ENCODE data around the gene RIOK1.

RIOK1 gene

DNA sequence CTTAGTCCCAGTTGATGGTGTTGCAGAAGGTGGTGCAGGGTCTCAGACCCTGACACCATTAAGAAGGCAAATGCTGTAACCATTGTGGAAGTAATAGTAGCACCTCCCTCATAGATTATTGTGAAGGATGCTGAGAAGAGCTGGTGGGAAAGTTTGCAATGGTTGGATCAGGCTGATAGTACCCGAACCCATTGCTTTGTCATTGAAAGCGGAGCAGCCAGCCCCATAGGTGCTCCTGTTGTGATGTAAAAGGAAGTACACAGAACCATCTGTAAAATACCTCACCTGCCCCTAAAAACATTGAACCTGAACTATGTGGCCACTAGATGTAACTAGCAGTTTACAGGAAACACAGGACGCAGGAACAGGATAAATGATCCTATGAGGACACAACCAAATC lies 31.5 kb downstream of the RIOK1 start:
- Mint-ChIP-seq H3K9me3 (ENCODE audit: low read depth) (no peaks in the 10 kb centered on the region), H3K27me3 (no peaks in the 10 kb centered on the region), H3K27ac (no peak overlapping the region), H3K36me3 (peaks cover 19% of the 10 kb centered on the region), H3K4me1 (ENCODE audit: low read depth) (peaks cover 2% of the 10 kb centered on the region), H3K4me3 (no peak overlapping the region)

DNA sequence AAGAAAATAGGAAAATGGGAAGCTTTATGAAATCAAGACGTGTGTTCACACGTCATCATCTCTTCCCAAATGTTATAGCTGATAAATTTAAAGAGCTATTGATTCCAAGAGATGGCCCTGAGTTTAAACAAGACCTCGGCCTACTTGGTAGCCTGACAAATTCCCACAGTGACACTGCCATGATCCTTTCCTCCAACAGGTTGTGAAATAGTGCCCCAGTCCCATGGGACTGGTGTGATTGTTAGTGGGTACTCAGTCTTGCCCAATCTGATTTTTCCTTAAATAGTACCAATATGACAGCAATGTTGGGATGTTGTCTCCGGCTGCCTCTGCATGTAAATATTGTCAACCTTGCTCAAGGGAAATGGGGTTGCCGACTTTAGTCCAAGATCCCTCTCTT lies 34.5 kb downstream of the RIOK1 start:
- Mint-ChIP-seq H3K4me3 (no peak overlapping the region), H3K27me3 (no peaks in the 10 kb centered on the region), H3K9me3 (ENCODE audit: low read depth) (no peaks in the 10 kb centered on the region), H3K27ac (no peak overlapping the region), H3K4me1 (ENCODE audit: low read depth) (no peaks in the 10 kb centered on the region), H3K36me3 (peaks cover 6% of the 10 kb centered on the region)

DNA sequence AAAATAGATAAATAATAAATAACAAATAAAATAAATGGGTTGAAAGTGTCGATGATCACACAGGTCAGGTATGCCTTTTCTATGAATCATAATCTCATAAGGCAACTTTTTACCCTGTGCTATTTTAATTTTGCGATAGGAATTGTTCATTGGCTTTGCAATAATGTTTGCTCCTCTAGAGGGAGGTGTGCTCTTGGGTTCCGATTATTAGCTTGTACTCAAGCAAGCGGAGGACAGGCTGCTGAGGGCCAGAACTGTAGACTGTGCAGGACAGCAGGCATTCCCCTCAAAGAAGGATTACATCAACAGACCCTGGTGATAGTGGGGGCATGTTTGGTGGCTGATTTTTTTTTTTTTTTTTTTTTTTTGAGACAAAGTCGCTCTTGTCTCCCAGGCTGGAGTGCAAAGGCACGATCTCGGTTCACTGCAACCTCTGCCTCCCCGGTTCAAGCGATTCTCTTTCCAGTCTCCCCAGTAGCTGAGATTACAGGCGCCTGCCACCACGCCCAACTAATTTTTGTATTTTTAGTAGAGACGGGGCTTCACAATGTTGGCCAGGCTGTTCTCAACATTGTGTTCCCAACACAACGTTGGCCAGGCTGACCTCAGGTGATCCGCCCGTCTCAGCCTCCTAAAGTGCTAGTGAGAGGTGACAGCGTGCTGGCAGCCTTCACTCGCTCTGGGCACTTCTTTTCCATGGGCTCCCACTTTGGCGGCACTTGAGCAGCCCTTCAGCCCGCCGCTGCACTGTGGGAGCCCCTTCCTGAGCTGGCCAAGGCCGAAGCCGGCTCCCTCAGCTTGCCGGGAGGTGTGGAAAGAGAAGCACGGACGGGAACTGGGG lies 35.6 kb downstream of the RIOK1 start:
- Mint-ChIP-seq H3K36me3 (peaks cover 3% of the 10 kb centered on the region), H3K4me3 (no peak overlapping the region), H3K27me3 (no peaks in the 10 kb centered on the region), H3K27ac (no peak overlapping the region), H3K4me1 (ENCODE audit: low read depth) (no peaks in the 10 kb centered on the region), H3K9me3 (ENCODE audit: low read depth) (no peaks in the 10 kb centered on the region)

DNA sequence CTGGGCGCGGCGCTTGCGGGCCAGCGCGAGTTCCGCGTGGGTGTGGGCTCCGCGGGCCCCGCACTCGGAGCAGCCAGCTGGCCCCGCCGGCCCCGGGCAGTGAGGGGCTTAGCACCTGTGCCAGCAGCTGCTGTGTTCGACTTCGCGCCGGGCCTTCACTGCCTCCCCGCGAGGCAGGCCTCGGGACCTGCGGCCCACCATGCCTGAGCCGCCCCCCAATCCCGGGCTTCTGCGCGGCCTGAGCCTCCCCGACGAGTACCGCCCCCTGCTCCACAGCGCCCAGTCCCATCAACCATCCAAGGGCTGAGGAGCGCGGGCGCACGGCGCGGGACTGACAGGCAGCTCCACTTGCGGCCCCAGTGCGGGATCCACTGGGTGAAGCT lies 36.2 kb downstream of the RIOK1 start:
- H3K27ac Mint-ChIP-seq, result no peak overlapping the region

DNA sequence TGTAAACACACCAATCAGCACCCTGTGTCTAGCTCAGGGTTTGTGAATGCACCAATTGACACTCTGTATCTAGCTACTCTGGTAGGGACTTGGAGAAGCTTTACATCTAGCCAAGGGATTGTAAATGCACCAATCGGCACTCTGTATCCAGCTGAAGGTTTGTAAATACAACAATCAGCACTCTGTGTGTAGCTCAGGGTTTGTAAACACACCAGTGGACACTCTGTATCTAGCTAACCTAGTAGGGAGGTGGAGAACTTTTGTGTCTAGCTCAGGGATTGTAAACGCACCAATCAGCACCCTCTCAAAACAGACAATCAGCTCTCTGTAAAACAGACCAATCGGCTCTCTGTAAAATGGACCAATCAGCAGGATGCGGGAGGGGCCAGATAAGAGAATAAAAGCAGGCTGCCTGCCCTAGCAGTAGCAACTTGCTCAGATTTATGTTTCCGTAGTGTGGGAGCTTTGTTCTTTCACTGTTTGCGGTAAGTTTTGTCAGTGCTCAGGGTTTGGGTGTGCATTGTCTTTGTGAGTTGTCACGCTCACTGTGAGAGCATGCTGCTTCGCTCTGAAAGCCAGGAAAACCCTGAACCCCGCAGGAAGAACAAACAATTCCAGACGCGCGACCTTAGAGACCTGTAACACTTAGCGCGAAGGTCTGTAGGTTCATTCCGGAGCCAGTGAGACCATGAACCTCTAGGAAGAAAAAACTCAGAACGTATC lies 37.0 kb downstream of the RIOK1 start:
- peaks cover 3% of the 10 kb centered on the region for H3K36me3 Mint-ChIP-seq
- no peaks in the 10 kb centered on the region for H3K27me3 Mint-ChIP-seq
- H3K27ac Mint-ChIP-seq, result no peak overlapping the region
- H3K9me3 Mint-ChIP-seq (ENCODE audit: low read depth), result no peaks in the 10 kb centered on the region
- H3K4me3 Mint-ChIP-seq, result no peak overlapping the region
- H3K4me1 Mint-ChIP-seq (ENCODE audit: low read depth), result no peaks in the 10 kb centered on the region

More for the DNA sequence above, 36.2 kb downstream of the RIOK1 start:
- Mint-ChIP-seq H3K36me3 (peaks cover 3% of the 10 kb centered on the region), H3K4me3 (no peak overlapping the region), H3K9me3 (ENCODE audit: low read depth) (no peaks in the 10 kb centered on the region), H3K4me1 (ENCODE audit: low read depth) (no peaks in the 10 kb centered on the region), H3K27me3 (no peaks in the 10 kb centered on the region)

DNA sequence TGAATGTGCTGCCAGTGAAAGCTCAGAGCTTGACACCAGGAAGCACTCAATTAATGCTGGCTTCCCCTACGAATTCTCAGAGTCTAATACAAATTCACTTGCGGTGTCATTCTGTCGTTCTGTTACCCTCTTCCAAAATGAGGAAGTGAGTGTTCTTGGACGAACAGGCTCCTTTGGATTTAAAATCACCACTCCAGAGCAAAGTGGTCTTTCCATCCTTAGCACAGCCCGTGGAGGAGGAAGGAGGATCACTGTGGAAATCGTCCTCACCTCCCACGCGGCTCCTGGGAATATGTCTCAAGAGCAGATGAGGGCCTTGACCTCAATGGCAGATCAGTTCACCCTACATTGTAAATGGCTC lies 41.7 kb downstream of the RIOK1 start:
- Mint-ChIP-seq H3K36me3 (peaks cover 4% of the 10 kb centered on the region), H3K4me1 (ENCODE audit: low read depth) (no peaks in the 10 kb centered on the region), H3K27ac (no peak overlapping the region), H3K4me3 (no peak overlapping the region), H3K27me3 (no peaks in the 10 kb centered on the region), H3K9me3 (ENCODE audit: low read depth) (peaks cover 4% of the 10 kb centered on the region)

DNA sequence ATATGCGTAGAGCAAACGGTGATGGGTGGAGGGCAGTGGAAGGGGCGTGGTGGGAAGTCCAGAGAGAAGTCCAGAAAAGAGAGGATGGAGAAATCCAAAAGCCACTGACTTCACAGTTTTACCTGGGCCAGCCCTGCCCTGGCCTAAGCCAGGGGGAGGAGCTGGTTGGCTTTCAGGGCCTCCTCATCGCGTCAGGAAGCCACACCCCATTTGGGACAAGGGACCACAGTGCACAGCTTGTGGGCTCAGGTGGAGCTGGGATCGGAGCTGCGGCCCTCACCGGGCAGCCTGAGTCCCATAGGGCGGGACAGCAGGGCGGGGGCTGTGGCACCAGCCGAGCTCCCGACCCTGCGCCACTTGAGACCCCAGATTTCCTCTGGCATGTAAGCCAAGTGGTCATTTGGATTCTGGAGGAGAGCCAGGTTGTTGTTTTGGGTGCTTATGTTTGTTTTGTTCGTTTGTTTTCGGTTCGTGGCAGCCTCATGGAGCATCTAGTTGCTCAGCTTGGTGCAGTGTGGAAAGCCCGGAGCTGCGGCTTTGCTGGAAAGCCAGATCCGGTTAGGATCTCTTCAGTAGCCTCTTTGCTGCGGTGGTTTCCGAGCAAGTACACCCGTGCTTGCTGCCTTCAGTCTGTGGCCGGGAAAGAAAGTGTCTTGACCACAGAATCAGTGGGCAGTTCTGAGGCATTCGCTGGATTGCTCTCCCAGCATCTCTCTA lies 42.2 kb downstream of the RIOK1 start:
- H3K4me1 Mint-ChIP-seq (ENCODE audit: low read depth), result no peaks in the 10 kb centered on the region
- H3K27me3 Mint-ChIP-seq, result no peaks in the 10 kb centered on the region
- peaks cover 4% of the 10 kb centered on the region for H3K9me3 Mint-ChIP-seq (ENCODE audit: low read depth)
- H3K36me3 Mint-ChIP-seq, result peaks cover 4% of the 10 kb centered on the region
- no peak overlapping the region for H3K27ac Mint-ChIP-seq
- no peak overlapping the region for H3K4me3 Mint-ChIP-seq

DNA sequence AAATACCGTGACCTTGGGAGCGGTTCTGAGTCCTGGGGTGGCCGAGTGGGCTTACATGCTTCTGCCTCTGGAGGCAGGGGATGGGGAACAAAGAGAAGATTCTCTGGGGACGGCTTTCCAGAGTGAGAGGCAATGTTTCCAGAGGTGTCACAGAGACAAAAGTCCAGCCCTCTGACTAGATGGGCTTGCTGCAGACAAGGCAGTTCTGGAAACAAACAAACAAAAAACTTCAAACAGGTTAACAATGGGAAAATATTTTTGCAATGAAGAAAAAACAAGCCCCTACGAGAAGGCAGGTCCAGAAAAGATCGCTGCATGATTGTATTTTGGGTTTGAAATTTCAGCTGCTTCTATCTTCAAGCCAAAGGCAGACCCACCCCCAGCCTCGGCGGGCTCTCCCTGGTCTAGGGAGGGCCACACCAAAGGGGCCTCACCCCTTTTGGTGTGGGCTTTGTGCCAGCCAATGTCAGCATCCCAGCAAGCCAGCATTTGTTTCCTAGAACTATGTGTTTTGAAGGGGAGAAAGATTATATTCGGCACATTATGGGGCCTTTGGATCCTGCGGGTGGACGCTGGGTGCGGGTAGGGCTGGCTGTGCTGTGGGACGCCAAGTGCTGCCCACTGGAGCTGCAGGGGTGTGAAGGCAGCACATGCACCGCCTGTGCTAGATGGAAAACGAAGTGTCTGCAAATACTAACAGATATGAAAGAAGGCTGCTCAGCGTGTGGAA lies 42.9 kb downstream of the RIOK1 start:
- Mint-ChIP-seq H3K4me1 (ENCODE audit: low read depth) (no peaks in the 10 kb centered on the region), H3K9me3 (ENCODE audit: low read depth) (peaks cover 4% of the 10 kb centered on the region)

DNA sequence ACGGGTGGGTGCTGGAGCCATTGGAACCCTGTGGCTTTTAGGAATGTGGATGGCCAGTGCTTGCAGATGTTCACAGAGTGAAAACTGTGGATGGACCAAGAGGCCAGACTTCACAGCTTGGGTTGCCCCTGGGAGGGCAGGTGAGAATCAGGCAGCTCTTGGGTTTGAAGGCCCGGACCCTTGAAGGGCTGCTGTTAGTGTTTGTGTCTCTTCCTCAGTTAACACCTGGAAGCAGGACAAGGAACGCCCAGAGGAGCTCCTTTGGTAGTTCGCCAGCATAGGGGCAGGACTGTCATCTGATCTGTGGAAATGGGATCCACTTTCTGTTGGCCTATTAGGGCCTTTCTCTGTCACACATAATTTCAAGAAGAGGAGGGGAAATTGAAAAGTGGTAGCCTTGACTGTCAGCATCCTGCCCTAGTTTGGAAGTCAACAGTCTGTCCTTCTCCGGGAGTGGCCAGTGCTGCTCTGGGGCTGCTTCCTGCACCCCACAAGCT lies 43.6 kb downstream of the RIOK1 start:
- peaks cover 4% of the 10 kb centered on the region for H3K9me3 Mint-ChIP-seq (ENCODE audit: low read depth)
- H3K36me3 Mint-ChIP-seq, result peaks cover 4% of the 10 kb centered on the region
- H3K4me3 Mint-ChIP-seq, result no peak overlapping the region
- H3K27ac Mint-ChIP-seq, result no peak overlapping the region
- no peaks in the 10 kb centered on the region for H3K27me3 Mint-ChIP-seq
- H3K4me1 Mint-ChIP-seq (ENCODE audit: low read depth), result no peaks in the 10 kb centered on the region

More for the DNA sequence above, 42.9 kb downstream of the RIOK1 start:
- H3K27me3 Mint-ChIP-seq, result no peaks in the 10 kb centered on the region
- H3K4me3 Mint-ChIP-seq, result no peak overlapping the region
- peaks cover 4% of the 10 kb centered on the region for H3K36me3 Mint-ChIP-seq
- no peak overlapping the region for H3K27ac Mint-ChIP-seq

DNA sequence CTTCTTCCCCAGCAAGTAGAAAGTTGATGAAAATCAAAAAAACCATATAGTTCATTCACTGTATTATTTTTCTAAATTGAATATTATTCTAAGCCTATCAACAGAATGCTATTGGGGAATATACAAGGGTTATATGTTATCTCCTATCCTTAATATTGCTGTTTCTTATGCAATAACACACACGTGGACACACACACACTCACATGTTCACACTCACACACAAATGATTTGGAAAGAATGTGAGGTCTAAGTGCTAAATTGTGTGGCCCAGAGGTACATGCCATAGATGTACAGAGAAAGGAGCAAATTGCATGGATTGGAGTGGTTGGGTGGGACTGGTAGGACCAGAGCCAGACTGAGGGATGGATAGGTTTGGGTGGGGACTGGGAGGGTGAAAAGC lies 45.1 kb downstream of the RIOK1 start:
- H3K36me3 Mint-ChIP-seq, result peaks cover 4% of the 10 kb centered on the region
- H3K9me3 Mint-ChIP-seq (ENCODE audit: low read depth), result peaks cover 4% of the 10 kb centered on the region
- no peak overlapping the region for H3K27ac Mint-ChIP-seq
- H3K4me3 Mint-ChIP-seq, result no peak overlapping the region
- no peaks in the 10 kb centered on the region for H3K27me3 Mint-ChIP-seq
- H3K4me1 Mint-ChIP-seq (ENCODE audit: low read depth), result no peaks in the 10 kb centered on the region

DNA sequence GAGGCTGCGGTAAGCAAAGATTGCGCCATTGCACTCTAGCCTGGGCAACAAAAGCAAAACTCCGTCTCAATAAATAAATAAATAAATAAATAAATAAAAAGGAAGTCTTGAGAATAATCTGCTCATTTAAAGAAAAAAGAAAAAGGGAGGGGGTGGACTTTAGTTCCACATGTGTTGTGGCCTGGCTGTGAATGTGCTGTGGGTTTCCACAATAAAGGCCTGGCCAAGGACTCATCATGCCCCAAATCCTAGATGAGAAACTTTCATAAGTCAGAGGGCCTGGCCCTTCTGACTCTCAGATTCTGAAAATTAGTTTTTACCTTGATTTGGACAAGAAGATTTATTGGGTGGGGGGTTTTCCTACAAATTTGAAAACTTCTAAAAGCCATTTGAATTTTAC lies 48.4 kb downstream of the RIOK1 start:
- no peaks in the 10 kb centered on the region for H3K4me1 Mint-ChIP-seq (ENCODE audit: low read depth)
- H3K9me3 Mint-ChIP-seq (ENCODE audit: low read depth), result peaks cover 4% of the 10 kb centered on the region
- H3K36me3 Mint-ChIP-seq, result peaks cover 4% of the 10 kb centered on the region
- no peak overlapping the region for H3K27ac Mint-ChIP-seq
- peaks cover 4% of the 10 kb centered on the region for H3K27me3 Mint-ChIP-seq
- no peak overlapping the region for H3K4me3 Mint-ChIP-seq

DNA sequence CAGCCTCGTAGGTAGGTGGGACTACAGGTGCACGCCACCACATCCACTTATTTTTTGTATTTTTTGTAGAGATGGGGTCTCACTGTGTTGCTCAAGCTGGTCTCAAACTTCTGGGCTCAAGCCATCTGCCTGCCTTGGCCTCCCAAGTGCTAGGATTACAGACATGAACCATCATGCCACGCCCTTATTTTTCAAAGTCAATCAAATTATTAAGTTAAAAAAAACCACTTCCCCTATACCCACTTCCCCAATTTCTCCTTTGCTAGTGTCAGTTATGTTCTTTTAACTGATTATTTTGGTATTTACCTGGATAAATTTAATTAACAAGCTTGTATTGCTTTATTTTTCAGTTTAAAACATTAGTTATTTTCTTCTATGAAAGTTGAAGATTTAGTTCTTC lies 49.6 kb downstream of the RIOK1 start:
- H3K4me3 Mint-ChIP-seq, result no peak overlapping the region
- no peaks in the 10 kb centered on the region for H3K4me1 Mint-ChIP-seq (ENCODE audit: low read depth)
- H3K9me3 Mint-ChIP-seq (ENCODE audit: low read depth), result peaks cover 4% of the 10 kb centered on the region
- H3K36me3 Mint-ChIP-seq, result peaks cover 4% of the 10 kb centered on the region
- H3K27ac Mint-ChIP-seq, result no peak overlapping the region
- H3K27me3 Mint-ChIP-seq, result peaks cover 4% of the 10 kb centered on the region

DNA sequence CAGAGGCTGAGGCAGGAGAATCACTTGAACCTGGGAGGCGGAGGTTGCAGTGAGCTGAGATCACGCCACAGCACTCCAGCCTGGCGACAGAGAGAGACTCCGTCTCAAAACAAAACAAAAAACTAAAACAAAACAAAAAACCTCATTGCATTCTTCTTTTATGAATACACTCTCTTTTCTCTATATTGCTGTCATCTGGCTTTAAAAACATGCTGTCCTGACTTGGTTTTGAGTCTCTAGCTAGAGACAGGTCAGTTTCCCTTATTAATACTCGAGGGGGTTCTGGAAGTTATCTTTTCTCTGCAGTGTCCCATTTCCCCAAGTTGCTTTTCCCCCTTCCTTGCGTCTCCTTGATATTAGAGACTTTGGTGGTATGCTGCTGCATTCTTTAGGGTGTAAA lies 50.9 kb downstream of the RIOK1 start:
- Mint-ChIP-seq H3K4me3 (no peak overlapping the region), H3K27me3 (peaks cover 4% of the 10 kb centered on the region), H3K4me1 (ENCODE audit: low read depth) (no peaks in the 10 kb centered on the region), H3K27ac (no peak overlapping the region), H3K9me3 (ENCODE audit: low read depth) (peaks cover 4% of the 10 kb centered on the region), H3K36me3 (peaks cover 4% of the 10 kb centered on the region)

DNA sequence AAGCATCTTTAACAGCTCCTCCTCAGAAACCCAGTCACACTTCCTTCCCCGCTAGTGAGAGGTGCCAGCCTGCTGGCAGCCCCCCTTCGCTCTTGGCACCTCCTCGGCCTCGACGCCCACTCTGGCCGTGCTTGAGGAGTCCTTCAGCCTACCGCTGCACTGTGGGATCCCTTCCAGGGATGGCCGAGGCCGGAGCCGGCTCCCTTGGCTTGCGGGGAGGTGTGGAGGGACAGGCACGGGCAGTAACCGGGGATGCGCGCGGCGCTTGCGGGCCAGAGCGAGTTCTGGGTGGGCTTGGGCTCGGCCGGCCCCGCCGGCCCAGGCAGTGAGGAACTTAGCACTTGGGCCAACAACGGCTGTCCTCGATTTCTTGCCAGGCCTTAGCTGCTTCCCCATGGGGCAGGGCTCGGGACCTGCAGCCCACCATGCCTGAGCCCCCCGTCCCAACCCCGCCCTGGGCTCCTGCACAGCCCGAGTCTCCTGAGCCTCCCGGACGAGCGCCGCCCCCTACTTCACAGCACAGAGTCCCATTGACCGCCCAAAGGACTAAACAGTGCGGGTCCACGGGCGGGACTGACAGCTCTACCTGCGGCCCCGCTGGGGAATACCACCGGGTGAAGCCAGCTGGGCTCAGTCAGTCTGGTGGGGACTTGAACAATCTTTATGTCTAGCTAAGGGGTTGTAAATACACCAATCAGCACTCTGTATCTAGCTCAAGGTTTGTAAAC lies 51.6 kb downstream of the RIOK1 start:
- no peak overlapping the region for H3K4me3 Mint-ChIP-seq
- no peak overlapping the region for H3K27ac Mint-ChIP-seq
- H3K4me1 Mint-ChIP-seq (ENCODE audit: low read depth), result no peaks in the 10 kb centered on the region
- H3K9me3 Mint-ChIP-seq (ENCODE audit: low read depth), result no peaks in the 10 kb centered on the region
- H3K36me3 Mint-ChIP-seq, result no peaks in the 10 kb centered on the region
- H3K27me3 Mint-ChIP-seq, result peaks cover 4% of the 10 kb centered on the region
